Activated naive CD4-positive, alpha-beta T cell treated with anti-CD3 and anti-CD28 coated beads, Interleukin-2, amount 50 U/mL, for 72 hours (primary cell): ENCODE data around the gene ZNF408. TPM values are rescaled to one million over a fixed set of nuclear protein-coding genes. Genes with fewer than 3 reads are reported as not detected.

ENCODE experiments used
- ATAC-seq, 2 donors: fragments of 150-1000 bp; cut with Tn5 transposase; 2 replicates each; pipeline ENCODE4 v1.10.0; 2021; ENCODE audit warnings: mild to moderate bottlenecking in 2 of 2, moderate library complexity in 2 of 2
- DNase-seq, 2 donors: peaks; one replicate each; pipeline ENCODE4 v3.0.0; 2021 to 2022; ENCODE audit warnings: low spot score in 2 of 2
- H3K27ac Mint-ChIP-seq, 2 donors: one replicate each; pipeline ENCODE4 v1.8.0; 2022; ENCODE audit warnings: mild to moderate bottlenecking in 2 of 2, mixed read lengths in 2 of 2
- H3K36me3 Mint-ChIP-seq, 2 donors: one replicate each; pipeline ENCODE4 v1.8.0; 2022; ENCODE audit warnings: mixed read lengths in 2 of 2
- H3K9me3 Mint-ChIP-seq, 2 donors: one replicate each; pipeline ENCODE4 v1.8.0; 2022; ENCODE audit warnings: mixed read lengths in 2 of 2
- total RNA-seq, 2 donors: library from RNA; stranded (reverse); gene quantifications; one replicate each; pipeline ENCODE4 v1.2.3, GENCODE V29; 2022

ZNF408 gene
- total RNA-seq, 2 donors from 2014 or later, result 13.6 to 16.9 TPM

DNA sequence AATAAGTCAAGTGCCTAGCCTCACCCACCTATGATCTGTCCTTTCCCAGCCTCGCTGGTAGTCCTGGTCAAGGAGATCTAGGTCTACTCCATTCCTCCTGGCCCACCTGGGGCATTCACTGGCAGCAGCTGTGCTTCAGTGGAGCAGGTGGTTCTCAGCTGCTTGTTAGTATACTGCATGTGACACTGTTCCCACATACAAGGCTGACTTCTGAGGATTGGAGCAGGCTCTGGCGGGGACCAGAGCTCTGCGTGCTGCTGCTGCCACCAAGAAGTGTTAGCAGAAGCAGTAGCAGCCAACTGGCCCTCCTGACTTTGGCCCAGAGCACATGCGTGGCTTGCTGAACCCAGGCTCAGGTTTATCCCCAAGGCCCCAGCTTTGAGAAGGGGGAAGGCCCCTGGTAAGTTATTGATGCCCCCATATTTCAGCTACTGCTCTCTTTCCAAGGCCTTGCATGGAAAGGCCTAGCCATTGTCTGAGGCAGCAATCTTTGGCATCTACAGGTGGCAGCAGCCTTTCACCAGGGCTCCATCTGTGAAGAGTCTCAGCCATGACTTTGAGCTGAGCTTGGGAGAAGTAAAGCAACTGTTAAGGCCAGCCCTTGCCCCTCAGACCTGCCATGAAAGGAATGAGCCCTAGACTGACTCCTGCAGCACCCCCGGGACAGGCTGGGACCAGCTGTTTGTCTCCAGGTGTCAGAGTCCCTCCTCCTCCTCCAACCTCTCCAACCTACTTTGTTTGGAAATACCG lies 26.9 kb upstream of the ZNF408 start:
- no peak for DNase-seq
- Mint-ChIP-seq H3K27ac (peak overlapping the region; percentile 73 to 81), H3K9me3 (no peaks in the 10 kb centered on the region), H3K36me3 (peaks cover 5 to 13% of the 10 kb centered on the region in 2 donors)
- no peak for ATAC-seq

DNA sequence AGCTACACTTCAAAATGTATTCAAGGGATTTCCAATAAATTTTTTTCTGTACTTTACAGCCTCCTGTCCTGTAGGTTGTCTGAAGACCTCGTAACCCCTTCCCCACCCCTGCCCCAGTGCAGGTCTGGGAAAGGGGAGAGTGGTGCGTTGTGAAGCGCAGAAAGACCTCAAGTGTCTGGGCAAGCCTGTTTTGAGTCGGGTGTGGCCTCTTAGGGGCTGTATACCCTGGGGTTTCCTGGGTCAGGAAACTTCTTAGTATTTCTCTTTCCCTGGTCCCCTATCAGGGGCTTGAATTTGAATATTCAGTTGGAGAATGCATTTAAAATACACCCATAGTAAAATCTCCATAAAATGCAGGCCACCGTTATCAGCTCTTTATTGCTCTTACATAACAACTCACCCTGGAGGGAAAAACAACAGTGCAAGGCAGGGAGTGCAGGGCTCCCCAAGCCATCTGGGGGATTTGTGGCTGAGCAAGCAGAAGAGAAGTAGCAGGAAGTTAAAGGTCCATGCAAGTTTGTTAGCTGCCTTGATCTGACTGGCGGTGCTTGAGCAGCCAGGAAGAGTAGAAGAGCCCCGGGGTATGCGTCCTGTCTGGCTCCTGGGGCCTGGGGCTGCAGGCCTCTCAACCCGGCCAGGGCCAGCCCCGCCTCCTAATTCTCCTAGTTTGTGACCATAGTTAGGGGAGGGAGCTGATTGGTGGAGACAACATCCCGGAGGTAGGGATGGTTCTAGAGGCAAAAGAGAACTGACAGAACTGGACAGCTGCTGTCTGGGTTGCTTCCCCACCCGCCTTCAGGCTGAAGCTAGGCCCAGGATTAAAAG lies 26.2 kb upstream of the ZNF408 start:
- H3K27ac Mint-ChIP-seq, result peak overlapping the region; percentile 73 to 81
- ATAC-seq, result peak in 1 of 2 donors; percentile 10
- DNase-seq, result no peak
- H3K9me3 Mint-ChIP-seq, result no peaks in the 10 kb centered on the region
- peaks cover 5 to 13% of the 10 kb centered on the region in 2 donors for H3K36me3 Mint-ChIP-seq

DNA sequence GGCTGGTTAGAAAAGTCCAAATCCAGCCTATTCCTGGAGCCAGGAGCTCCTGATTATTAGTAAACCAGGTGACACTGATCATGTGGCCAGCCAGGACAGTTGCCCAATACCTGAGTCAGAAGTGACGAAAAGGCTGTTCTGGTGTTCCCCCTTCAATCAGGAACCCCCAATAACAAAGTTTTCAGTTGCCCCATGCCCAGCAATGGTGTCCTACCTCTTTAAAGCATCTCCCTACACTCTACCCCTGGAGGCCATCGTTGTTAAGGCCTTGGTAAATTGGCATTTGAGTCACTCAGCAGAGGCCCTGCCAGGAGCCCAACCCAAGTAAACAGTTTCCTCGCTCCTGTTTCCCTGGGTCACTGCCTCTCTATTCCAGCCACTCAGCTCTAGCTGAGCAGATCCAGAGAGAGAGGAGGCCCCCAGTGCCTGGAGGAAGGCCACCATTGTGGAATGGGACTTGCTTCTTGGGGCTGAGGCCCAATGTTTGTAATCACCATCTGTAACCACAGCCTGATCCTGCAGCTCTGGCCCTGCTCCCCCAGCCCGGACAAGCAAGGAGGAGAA lies 25.5 kb upstream of the ZNF408 start:
- DNase-seq (no peak), ATAC-seq (no peak)
- no peaks in the 10 kb centered on the region for H3K9me3 Mint-ChIP-seq
- peaks cover 5 to 13% of the 10 kb centered on the region in 2 donors for H3K36me3 Mint-ChIP-seq
- peak overlapping the region; percentile 70 to 81 for H3K27ac Mint-ChIP-seq

DNA sequence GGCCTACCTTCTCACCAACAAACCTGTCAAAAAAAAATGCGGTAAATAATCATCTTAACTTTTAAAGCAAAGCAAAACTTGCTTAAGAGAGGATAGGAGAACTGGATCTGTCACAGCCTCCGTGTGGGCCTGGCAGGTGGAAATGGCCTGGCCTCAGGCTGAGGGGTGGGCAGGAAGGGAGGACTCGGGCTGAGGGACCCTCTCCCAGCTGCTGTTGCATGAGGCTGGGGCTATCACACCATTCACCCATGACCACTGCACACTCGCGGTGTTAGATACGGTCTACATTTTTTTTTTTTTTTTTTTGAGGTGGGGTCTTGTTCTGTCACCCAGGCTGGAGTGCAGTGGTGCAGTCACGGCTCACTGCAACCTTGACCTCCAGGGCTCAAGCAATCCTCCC lies 24.9 kb upstream of the ZNF408 start:
- no peaks in the 10 kb centered on the region for H3K9me3 Mint-ChIP-seq
- H3K36me3 Mint-ChIP-seq, result peaks cover 5 to 13% of the 10 kb centered on the region in 2 donors
- peak overlapping the region; percentile 70 to 81 for H3K27ac Mint-ChIP-seq
- ATAC-seq, result no peak
- no peak for DNase-seq

DNA sequence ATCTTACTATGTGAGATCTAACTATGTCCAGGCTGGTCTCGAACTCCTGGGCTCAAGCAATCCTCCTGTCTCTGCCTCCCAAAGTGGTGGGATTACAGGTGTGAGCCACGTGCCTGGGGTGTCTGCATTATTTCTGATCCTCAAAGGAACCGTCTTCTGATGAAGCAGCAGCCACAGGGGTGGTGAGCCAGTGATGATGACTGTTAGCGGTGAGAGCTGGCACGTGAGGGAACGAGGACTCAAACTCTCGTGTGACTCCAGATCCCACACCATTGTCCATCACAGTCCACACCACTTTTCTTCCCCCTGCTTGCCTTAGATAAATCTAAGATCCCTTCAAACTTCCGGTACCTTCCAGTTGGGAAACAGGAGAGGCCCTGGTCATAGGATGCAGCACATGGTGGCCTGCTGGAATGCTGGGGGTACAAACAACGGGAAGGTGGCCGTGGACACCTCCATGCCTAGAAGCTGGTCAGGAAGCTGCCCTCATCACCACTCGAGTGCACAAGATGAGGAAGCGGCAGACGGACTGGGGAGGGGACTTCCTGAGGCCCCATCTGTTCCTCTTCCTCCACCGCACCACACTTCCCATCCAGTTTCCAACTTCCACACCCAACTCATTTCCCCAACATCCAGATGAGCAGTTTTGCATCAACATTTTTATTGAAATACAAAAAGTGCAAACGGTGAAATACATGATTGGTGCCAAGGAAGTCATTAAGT lies 24.2 kb upstream of the ZNF408 start:
- ATAC-seq (no peak), DNase-seq (no peak)
- Mint-ChIP-seq H3K9me3 (no peaks in the 10 kb centered on the region), H3K27ac (peak overlapping the region; percentile 14 to 95), H3K36me3 (peaks cover 5 to 13% of the 10 kb centered on the region in 2 donors)

DNA sequence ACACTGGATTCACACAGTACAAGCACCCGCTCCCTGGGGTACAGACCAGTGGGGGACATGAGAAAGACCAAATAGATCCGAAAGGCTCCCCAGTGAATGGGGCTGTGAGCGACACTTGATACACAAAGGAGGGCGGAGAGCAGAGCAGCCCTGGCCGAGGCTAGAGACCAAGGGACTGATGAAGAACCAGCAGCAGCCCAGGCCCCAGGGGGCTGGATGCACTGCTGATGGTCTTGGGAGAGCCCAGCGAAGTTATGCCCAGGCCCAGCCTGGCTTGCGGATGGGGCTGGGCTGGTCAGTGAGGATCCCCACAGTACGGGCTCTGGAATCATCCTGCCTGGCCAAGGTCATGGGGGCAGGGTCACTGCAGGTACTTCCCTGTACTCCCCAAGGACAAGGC lies 23.7 kb upstream of the ZNF408 start:
- Mint-ChIP-seq H3K9me3 (no peaks in the 10 kb centered on the region), H3K27ac (peak overlapping the region; percentile 14 to 95), H3K36me3 (peaks cover 5 to 13% of the 10 kb centered on the region in 2 donors)
- DNase-seq (no peak), ATAC-seq (no peak)

DNA sequence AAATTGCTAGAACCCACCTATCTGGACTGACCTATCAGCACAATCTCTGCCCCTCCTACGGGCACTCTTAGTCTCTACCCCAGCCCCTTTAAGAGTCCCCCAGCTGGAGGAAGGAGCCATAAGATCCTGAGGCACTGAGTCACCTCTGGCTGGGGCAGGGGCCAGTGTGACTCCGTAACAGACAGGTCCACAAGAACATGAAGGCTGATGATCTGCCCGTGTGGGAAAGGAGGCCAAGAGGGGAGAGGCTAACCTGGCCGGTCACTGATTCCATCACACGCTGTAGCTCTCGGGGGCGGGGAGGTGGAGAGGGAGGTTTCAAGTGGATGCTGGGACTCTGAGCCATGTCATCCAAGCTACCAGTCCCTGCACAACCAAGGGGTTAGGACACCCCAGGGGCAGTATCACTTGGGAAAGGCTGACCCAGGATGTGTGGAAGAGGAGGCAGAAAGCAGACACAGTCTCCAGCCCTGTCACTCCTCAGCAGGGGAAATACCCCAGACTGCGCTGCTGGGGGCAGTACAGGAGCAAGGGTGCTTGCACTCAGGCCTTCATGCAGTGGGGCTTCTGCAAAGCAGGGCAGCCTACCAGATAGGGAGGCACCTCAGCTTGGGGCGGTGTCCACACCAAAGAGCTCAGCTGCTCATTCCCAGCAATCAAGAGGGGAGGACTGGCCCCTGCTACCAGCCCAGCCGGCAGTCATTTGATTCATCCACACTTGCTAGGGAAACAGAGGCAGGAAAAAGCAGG lies 22.7 kb upstream of the ZNF408 start:
- no peak for DNase-seq
- ATAC-seq, result peak in 1 of 2 donors; percentile 4
- H3K9me3 Mint-ChIP-seq, result no peaks in the 10 kb centered on the region
- peaks cover 5% of the 10 kb centered on the region in 2 donors for H3K36me3 Mint-ChIP-seq
- H3K27ac Mint-ChIP-seq, result peak overlapping the region; percentile 52 to 65

DNA sequence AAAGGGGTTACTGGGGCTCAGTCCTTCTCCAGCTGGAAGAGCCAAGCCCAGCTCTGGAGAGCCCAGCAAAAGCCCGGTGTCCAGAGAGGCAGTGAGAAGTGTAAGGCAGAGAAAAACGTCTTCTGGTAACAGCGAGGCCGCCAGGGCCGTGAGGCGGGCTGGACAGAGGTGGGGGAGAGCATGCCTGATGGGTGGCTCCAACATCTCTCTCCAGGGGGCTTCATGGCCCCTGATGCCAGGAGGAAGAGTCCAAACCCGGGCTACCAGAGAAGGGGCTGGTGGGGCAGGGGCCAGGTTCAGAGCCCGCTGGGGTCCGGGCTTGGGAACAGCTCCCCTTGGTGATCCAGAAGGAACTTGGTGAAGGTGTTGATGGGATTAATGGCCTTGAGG lies 22.1 kb upstream of the ZNF408 start:
- H3K36me3 Mint-ChIP-seq, result peaks cover 4 to 5% of the 10 kb centered on the region in 2 donors
- H3K9me3 Mint-ChIP-seq, result no peaks in the 10 kb centered on the region
- H3K27ac Mint-ChIP-seq, result peak overlapping the region in 1 of 2 donors; percentile 52
- ATAC-seq, result no peak
- DNase-seq, result no peak

DNA sequence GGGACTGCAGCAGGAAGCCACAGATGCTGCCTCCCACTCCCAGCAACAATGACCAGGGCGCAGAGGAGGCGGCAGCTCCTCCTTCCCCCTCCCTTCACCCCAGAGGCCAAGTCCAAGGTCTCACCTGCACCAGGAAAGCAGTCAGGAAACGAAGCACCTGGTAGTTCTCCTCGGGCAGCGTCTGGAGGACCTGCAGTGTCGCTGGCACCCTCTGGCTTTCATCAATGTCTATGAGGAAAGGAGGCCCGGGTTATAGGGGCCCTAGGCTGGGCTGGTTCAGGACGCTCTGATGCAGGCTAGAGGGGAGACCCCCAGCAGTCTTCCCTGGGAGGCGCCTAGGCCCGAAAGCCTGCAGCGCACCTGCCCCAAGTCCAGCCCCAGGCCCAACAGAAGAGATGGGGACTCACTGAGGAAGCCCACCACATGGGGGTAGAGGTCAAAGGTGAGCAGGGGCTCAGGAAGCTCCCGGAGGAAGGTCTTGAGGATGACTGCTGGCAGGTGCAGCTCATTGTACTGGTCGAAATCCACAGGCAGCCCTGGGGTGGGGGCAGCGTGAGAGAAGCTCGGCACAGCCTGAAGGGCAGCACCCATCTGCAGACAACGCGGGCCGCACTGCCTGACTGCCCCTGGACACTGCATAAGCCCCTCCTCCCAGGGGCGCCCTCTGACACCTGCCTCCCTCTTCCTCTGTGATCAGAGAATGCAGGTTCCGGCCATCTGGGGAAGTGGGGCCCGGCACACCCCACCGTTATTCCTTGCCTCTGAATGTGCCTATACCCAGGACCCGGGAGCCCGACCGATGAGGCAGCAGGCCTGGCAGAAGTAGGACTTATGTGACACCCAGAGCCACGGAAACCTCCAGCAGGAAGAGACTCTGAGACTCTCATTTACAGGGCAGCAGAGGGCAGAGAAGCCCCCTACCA lies 21.3 kb upstream of the ZNF408 start:
- Mint-ChIP-seq H3K36me3 (peaks cover 4 to 5% of the 10 kb centered on the region in 2 donors), H3K27ac (peak overlapping the region; percentile 36 to 52), H3K9me3 (no peaks in the 10 kb centered on the region)
- DNase-seq (no peak), ATAC-seq (no peak)

DNA sequence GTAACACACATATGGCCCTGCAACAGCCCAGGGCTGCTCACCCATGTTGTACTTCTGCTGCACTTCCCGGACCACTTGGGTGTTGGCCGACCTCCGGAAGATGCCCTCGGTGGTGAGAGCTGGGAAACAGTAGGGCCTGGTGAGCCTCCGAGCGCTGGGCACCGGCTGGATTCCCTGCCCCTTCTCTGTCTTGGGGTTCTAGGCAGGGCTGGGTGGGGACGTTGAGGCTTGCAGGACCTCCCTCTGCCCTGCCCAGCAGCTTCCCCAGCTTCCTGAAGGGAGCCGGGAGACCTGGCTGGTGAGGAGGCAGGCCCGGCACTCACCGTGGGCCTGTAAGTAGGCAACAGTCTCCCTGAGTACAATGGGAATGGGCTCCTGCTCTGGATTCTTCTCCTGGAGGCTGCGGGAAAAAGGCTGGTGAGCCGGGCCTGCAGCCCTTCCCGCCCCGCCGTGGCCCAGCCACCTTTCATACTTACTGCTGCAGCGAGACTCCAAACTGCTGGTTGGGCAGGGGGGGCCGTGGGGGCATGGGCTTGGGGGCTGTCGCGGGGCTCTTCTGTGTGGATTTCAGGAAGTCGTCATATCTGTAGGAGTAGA lies 20.6 kb upstream of the ZNF408 start:
- no peak overlapping the region for H3K27ac Mint-ChIP-seq
- ATAC-seq (no peak), DNase-seq (no peak)
- H3K9me3 Mint-ChIP-seq, result no peaks in the 10 kb centered on the region
- peaks cover 4 to 5% of the 10 kb centered on the region in 2 donors for H3K36me3 Mint-ChIP-seq

DNA sequence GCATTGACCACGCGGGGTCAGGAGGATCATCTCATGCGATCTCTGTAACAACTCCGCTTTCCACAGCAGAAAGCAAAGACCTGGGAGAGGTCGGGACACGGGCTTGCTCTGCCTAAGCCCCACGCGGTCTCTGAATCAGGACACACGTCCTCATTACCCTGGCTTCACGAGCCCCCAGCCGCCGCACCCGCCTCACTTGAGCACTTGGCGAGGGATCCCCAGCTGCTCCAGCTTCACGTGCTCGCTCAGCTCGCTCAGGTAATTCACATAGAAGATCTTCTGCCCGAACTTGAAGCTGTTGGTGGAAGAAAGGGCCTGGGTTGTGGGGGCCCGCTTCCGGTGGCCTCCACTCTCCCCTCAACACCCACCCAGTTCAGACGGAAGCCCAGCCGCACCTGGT lies 20.0 kb upstream of the ZNF408 start:
- ATAC-seq (no peak), DNase-seq (no peak)
- Mint-ChIP-seq H3K36me3 (peaks cover 4 to 5% of the 10 kb centered on the region in 2 donors), H3K9me3 (no peaks in the 10 kb centered on the region), H3K27ac (no peak overlapping the region)

DNA sequence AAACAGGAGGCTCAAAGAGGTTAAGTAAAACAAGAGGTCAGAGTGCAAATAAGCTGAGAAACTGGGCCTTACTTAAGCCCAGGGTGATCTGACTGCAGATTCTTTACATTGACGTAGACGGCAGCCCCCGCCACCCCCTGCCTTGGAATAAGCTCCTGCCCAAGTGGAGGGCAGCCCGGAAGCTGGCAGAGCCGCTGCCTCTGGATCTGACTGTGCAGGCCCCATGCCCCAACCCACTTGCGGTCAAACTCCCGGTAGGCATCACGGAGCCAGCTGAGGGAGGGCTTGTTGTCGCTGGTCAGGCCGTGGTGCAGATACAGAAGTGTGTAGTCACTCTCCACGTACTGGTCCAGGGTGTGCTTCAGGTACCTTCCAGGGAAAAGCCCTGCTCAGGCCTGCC lies 19.0 kb upstream of the ZNF408 start:
- H3K27ac Mint-ChIP-seq, result peak overlapping the region in 1 of 2 donors; percentile 86
- DNase-seq (no peak), ATAC-seq (no peak)
- peaks cover 4 to 5% of the 10 kb centered on the region in 2 donors for H3K36me3 Mint-ChIP-seq
- H3K9me3 Mint-ChIP-seq, result no peaks in the 10 kb centered on the region

DNA sequence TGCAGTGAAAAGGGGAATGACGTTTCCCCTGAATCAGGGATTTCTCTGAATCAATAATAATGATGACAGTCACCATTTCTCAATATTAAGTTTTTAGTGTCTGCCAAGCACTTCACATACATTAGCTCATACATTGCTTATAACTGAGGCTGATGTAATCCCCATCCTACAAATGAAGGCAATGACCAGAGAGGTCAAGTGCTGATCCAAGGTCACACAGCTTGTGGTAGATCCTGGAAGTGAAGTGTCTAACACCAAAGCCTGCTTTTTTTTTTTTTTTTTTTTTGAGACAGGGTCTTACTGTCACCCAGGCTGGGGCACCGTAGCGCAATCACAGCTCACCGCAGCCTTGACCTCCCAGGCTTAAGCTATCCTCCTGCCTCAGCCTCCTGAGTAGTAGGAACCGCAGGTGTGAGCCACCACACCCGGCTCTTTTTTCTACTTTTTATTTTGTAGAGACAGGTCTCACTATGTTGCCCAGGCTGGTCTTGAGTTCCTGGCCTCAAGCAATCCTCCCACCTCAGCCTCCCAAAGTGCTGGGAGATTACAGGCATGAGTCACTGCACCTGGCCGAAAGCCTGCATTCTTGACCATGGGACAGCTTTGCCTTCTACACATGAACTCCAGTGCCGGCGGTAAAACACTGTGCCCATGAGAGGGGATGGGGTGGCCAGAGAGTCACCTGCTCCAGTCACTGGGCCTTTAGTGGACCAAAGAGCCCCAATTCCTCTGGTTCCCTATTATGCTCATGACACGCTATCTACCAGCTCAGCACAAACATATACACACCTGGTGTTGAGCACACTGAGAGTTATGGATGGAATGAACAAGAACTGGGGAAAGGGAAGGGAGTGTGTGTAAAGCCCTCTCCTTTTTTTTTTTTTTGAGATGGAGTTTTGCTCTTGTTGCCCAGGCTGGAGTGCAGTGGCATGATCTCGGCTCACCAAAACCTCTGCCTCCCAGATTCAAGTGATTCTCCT lies 17.8 kb upstream of the ZNF408 start:
- DNase-seq (no peak), ATAC-seq (no peak)
- peak overlapping the region in 1 of 2 donors; percentile 65 for H3K27ac Mint-ChIP-seq
- H3K36me3 Mint-ChIP-seq, result peaks cover 0 to 5% of the 10 kb centered on the region in 2 donors
- H3K9me3 Mint-ChIP-seq, result no peaks in the 10 kb centered on the region

DNA sequence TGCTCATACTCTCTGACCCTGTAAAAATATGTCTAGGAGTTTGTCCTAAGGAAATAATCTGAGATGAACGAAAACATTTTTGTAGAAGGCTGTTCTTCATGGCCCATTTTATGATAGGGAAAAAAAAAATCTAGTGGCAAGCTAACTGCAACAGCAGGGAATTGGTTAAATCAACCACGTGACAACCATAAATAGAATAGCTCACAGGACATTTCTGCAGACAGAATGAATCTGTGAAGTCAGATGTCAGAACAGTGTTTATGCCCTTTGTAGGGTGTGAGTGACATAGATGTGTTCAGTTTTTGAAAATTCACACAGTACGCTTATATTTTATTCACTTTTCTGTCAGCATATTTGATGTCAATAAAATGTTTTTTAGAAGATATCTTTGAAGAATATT lies 16.5 kb upstream of the ZNF408 start:
- no peak overlapping the region for H3K27ac Mint-ChIP-seq
- DNase-seq, result no peak
- no peaks in the 10 kb centered on the region for H3K9me3 Mint-ChIP-seq
- H3K36me3 Mint-ChIP-seq, result no peaks in the 10 kb centered on the region
- ATAC-seq, result no peak
